Right renal cortex interstitium (tissue), 3 donors: ENCODE data around the gene ADIRF. TPM values are rescaled to one million over a fixed set of nuclear protein-coding genes. Genes with fewer than 3 reads are reported as not detected.
"Not testable (repeated sequence)": the region's sequence is repeated elsewhere in the genome, so short reads cannot be mapped to it uniquely, and the experiment has no call there.

Experiments used
- DNase-seq, 3 donors: peaks; one replicate each; pipeline ENCODE4 v3.0.0-alpha.2; 2013; ENCODE audit warnings: low read depth in 3 of 3, low spot score in 2 of 3
- polyA plus RNA-seq, 3 donors: library from polyadenylated mRNA; unstranded; fragments of 120-200 nt; gene quantifications; one replicate each; pipeline ENCODE4 v1.2.1, GENCODE V29; 2013; ENCODE audit not compliant: insufficient read length in 3 of 3

ADIRF gene
- polyA plus RNA-seq, 3 donors, result 12.5 to 18.4 (median 17.3) TPM

DNA sequence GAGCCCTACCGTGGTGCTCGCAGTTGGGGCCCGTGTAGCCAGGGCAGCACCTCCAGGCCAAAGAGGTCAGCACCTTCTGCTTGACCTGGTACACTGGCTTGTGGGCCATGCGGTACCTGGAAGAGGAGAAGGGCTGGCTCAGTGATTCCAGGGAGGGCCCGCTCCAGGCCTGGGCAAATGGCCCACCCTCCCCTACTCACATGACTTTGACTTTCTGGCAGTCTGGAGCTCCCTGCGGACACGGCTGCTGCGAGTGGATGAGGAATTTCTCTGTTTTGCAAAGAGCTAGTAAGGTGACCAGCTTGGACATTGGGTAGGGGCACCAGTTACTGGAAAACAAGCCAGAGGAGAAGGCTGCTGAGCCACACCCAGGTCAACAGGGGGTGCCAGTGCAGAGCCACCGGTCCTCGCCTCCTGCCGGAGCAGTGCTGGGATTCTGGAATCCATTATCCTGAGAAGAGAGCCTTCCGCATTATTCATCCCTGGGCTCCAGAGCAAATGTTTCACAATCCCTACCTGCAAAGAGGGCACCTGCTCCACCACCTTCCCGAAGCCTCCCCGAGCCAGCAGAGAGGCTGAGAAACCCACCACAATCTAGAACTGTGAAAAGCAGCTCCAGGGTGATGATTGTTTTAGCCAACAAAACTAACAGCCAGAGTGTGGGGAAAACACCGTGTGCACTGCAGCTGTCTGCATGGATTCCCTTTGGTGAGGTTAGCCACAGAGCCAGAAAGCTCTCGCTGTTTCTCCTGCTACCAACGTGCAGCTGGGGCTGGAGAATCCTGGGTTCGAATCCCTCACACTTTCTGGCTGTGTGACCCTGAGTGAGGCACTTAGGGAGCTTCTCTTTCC is 22.7 kb upstream of the ADIRF start:
- no peak for DNase-seq

DNA sequence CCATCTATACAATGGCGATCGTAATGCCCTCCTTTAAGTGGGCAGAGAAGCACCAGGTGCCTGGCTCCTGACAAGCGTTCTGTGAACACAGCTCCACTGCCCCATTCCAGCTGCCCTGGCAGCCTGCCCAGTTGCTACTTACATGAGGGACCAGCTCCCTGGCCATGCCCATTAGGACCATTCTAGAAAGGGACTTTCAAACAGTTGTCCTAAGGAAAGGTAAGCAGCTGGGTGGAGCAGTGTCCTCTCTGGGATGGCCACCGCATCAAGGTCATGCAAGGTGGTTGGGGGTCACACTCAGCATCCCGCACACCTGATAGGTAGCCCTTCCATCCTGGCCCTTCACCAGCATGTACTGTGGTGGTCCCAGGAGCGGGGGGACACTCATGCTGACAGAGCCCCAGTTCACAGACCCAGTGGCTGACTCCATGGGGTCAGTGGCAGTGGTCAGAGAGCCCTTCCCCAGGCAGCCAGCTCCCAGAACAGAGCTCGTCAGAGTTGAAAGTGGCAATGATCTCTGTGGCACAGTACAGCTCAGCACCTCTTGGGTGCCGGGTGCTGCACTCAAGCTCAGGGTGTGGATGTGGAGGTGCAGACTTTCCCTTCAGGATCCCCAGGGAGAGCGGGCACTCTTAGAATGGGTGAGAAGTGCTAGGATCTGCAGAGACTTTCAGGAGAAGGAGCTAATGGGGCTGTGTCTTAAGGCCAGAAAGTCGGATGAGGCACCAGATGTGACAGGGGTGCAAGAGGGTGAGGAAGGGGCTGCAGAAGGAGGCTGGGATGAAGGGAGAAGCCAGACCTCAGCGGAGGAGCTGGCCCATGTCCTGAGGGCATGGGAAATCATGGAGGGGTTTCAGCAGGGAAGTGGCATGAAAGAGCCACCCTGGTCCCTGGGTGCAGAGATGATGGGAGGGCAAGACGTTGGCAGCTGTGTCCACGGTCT is 21.8 kb upstream of the ADIRF start:
- no peak for DNase-seq

GRCh38 chr10:86947806-86948205 is 20.5 kb upstream of the ADIRF start:
- not testable (repeated sequence) for DNase-seq

GRCh38 chr10:86950349-86950748 is 17.9 kb upstream of the ADIRF start:
- DNase-seq, result no peak

GRCh38 chr10:86951184-86951761 is 17.0 kb upstream of the ADIRF start:
- DNase-seq, result no peak

- no peak for DNase-seq
Measured at GRCh38 chr10:86952106-86952505, 16.2 kb upstream of the ADIRF start.

DNA sequence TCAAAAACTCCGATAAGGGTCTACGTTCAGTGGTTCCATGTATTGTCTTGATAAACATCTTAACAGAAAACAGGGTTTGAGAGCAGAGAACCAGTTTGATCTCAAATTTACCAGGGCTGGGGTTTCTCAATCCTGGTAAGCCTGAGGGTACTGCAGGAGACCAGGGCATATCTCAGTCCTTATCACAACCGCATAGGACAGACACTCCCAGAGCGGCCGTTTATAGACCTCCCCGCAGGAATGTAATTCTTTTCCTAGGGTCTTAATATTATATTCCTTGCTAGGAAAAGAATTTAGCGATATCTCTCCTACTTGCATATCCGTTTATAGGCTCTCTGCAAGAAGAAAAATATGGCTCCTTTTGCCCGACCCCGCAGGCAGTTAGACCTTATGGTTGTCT is 15.6 kb upstream of the ADIRF start:
- DNase-seq, result not testable (repeated sequence)

DNA sequence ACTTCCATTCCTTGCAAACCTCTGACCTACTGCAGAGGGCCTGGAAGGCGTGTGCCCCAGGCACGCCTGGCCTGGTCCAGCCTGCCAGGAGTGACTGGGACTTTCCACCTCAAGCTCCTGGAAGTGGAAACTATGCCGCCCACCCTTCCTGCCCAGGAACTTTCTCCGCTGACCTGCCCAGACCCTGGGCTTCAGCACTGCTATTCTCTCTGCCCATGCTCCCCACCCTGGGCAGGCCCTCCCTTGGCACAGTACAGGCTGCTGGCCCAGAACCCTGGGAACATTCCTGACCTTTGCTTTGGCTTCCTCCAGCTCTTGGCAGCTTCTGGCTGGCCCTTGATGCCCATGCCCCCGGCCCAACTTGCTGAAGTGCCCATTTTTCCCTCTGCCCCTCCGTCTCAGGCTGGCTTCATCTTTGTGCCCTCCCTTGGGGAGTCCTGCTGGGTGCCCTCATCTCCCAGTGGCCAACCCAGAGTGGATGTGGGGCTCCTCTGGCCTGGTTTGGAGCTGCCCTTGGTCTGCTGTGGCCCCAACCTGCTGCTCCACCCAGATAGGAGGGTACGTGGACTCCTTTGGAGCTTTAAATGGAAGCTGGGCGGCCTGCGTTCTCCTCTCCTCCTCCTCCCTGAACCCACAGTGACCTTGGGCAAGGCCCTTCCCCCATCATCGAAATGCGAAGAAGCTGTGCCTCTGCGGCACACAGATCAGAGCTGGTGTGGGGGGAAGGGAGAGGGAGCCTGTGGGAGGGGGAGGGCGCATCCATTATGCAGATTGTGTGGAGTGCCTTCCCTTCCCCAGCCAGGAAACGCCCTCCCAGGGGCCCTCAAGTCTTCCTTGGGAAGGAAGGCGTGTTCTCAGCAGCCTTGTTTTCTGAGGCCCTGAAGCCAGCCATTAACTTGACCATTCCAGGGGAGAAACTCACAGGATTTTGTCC is 14.3 kb upstream of the ADIRF start:
- peak in 1 of 3 donors; percentile 48 for DNase-seq

GRCh38 chr10:86954681-86955500 is 13.4 kb upstream of the ADIRF start:
- no peak for DNase-seq

DNA sequence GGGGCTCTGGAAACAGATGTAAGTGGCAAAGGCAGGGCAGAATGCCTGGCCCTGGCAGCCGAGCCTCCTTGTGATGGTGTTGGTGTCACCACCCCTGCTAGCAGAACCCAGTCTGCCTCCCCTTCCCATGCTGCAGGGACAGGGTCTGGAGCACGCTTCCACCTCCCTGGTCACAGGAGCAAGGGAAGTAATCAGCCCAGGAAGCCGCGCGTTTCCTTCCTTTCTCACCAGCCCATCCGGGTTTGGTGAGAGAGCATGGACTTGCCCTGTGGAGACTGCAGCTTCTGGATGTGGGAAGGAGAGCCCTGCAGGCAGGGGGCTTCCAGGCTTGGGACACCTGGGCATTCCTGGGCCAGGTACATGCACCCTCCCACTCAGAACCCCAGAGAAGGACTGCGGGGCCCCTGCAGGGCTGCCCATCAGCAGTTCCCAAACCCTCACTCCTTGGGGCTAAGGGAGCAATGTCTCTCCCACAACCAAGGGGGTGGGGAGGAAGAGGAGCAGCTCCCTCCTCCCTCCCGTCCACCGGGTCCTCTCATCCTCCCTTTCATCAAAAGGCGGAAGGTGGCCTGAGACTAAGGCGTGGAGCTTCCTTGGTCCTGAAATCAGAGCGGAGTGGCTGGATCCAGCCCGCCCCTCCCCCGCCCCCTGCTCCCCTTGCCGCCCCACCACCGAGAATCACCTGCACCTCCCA is 12.6 kb upstream of the ADIRF start:
- DNase-seq, result no peak

GRCh38 chr10:86956195-86956847 is 12.0 kb upstream of the ADIRF start:
- no peak for DNase-seq

GRCh38 chr10:86956848-86957448 is 11.3 kb upstream of the ADIRF start:
- DNase-seq, result no peak

DNA sequence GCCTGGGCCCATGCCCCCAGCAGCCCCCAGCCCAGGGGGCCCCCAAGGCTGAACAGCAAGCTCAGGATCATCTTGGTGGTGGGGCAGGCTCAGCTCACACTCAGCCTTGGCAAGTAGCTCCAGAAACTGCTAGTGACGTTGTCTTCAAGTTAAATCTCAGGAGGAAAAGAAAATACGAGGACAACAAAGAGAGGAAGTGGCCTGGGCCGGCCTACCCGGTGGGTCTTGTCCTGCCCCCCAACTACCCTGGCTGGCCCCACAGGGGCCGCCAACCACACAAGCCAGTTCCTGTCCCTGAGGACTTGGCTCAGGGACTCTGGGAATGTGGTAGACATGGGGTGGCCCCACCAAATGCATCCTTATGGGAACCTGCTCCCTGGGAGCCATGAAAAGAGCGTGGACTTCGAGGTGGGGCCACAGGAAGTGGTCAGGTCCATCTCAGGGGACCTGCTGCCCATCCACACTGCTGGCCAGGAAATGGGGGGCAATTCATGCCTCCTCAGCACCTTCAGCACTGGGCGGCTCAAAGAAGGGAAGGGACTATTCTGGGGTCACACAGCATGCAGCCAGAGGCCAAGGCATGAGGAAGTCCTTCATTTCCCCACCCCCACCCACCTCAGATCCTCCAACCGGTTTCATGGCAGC is 10.7 kb upstream of the ADIRF start, which contains the start of gene MMRN2:
TSS of gene MMRN2 (minus strand) at position 145 of the 645 bp plus-strand sequence. CDS start at position 71, 74 bp downstream.
- DNase-seq, result no peak

DNA sequence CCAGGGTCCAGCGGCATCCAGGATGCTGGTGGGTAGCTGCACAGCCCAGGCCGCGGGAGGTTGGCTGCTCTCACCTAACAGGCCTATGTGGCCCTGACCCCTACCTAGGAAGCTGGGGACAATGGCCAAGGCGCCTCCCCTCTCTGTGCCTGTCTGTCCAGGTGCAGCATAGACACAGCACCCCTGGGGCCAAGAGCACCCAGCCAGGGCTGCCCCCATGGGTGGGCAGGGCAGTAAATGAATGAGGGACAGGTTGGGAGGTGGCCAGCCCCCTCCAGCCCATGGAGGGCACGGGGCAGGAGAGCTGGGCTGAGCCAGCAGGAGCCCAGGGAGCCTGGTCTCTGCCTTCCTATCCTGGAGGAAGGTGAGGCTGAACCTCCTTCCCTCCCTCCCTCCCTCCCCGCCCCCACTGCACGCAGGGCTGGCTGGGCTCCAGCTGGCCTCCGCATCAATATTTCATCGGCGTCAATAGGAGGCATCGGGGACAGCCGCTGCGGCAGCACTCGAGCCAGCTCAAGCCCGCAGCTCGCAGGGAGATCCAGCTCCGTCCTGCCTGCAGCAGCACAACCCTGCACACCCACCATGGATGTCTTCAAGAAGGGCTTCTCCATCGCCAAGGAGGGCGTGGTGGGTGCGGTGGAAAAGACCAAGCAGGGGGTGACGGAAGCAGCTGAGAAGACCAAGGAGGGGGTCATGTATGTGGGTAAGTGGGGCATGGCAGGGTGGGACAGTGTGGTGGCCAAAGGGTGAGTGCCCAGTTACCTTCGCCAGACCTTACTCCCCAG is 10.0 kb upstream of the ADIRF start, which contains the start of gene SNCG:
TSS of gene SNCG (plus strand) at position 484 of the 785 bp plus-strand sequence. CDS start at position 583, 99 bp downstream.
- no peak for DNase-seq

GRCh38 chr10:86958901-86959736 is 9.2 kb upstream of the ADIRF start:
- DNase-seq, result no peak

GRCh38 chr10:86959737-86960002 is 8.6 kb upstream of the ADIRF start:
- no peak for DNase-seq
